GM18499 (cell line): ENCODE measurements around the gene LIMA1.
"Not testable (repeated sequence)": the region's sequence is repeated elsewhere in the genome, so short reads cannot be mapped to it uniquely, and the experiment has no call there.

Experiments used
- ATAC-seq: cut with Tn5 transposase; IDR thresholded peaks from one replicate; pipeline ENCODE4 v1.9.1; 2021; ENCODE audit warnings: moderate number of reproducible peaks; ENCODE audit not compliant: insufficient read depth, unreplicated experiment

Gene LIMA1

DNA sequence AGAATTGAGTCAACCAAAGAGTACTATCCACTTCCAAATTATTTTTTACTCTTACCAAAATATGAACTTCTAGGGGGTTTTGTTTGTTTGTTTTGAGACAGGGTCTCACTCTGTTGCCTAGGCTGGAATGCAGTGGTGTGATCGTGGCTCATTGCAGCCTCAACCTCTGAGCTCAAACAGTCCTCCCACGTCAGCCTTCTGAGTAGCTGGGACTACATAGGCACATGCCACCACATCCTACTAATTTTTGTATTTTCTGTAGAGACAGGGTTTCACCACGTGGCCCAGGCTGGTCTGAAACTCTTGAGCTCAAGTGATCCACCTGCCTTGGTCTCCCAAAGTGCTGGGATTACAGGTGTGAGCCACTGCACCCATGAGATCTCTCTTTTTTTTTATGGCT, 7.4 kb upstream of the LIMA1 start:
- not testable (repeated sequence) for ATAC-seq

- ATAC-seq, result no peak
These were observed 4.0 kb upstream of the LIMA1 start for GRCh38 chr12:50287271-50287670.

GRCh38 chr12:50285253-50285652, 1.9 kb upstream of the LIMA1 start:
- no peak for ATAC-seq

GRCh38 chr12:50282721-50283228, 545 bp downstream of the LIMA1 start:
- no peak for ATAC-seq

GRCh38 chr12:50279501-50279900, 3.8 kb downstream of the LIMA1 start:
- ATAC-seq, result no peak

DNA sequence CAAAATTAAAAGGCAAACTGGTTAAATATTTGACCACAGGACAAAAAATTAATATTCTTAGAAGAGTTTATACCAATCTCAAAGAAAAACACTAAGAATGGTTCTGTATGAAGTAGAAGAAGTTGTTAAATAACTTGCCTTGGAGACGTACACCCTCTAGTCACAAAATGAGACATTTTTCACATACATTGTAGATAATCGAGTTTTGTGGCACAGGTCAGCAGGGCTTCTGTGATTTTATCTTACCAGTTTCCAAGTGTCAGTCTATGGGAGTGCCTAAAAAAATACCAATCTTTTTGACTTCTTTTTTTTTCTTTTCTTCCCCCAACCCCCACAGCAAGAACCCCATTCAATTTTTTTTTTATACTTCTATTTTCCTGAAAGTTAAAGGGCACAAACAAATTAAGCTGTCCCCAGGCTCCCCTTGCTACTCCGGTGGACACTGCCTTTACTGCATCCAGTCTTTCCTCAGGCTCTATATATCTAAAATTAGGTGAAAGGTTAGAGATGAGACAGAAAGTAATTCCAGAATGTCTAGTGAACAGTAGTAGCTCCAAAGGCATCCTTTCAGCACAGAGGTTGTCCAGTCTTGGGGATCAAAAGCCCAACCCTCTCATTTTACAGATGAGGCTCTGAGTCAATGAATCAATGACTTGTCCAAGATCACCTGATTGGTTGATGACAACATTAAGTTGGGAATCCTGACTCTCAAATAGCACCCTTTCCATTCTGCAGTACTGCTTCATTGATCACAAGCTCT, 6.2 kb downstream of the LIMA1 start:
- ATAC-seq, result no peak

DNA sequence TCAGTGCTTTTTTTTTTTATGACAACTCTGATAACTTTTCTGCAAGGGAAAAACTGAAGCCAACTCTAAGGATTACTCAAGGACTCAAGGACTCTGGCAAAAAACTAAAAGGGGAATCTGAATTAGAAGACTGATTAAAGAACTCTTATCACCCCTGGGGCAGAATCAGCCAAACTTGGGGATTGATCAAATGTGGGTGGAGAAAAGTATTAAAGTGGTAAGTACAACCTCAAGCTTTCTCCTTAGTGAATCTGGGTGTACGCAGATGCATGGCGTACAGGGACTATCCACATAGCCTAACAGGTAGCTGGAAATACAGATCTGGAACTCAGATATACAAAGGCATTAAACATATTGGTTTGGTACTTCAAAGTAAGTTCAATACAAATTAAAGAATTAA, 7.3 kb downstream of the LIMA1 start:
- ATAC-seq, result no peak

GRCh38 chr12:50275556-50275955, 7.8 kb downstream of the LIMA1 start:
- ATAC-seq, result no peak

- ATAC-seq, result not testable (repeated sequence)
These were observed 8.2 kb downstream of the LIMA1 start for GRCh38 chr12:50275127-50275526.

DNA sequence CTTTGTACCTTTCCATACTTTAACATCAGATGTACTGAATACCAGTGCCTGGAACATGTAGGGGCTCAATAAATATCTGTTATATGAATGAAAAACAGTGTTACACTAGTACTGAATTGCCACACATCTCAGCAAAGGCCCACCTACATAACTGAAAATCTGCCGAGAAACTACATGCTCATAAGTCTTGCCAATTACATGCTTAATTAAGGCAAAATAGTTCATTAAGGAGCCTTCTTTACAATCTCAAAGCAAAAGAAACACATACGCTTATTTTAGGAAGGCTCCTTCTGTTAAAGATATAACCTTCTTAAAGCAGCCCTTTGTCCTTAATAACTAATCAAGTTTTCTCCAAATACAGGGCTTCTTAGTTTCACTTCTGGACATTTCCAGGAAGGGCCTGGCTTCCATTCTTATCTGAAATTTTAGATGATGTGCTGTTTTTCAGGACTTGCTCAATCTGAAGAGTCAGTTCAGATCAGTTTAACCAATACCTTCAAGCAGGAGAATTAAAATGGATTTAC, 11.5 kb downstream of the LIMA1 start:
- ATAC-seq, result no peak

DNA sequence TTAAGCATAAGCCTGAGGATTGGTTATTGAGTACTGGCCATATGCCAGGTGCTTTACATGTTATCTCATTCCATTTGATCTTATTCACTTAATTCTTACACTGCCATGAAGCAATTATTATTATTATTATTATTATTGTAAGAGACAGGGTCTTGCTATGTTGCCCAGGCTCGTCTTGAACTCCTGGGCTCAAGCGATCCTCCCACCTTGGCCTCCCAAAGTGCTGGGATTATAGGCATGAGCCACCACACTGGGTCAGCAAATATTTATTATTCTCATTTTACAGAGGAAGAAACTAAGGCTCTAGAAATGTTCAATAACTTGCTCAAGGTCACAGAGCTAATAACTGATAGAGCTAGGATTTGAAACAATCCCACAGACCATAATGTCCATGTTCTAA, 14.8 kb downstream of the LIMA1 start:
- ATAC-seq, result no peak

- no peak for ATAC-seq
These were observed 17.4 kb downstream of the LIMA1 start for GRCh38 chr12:50265770-50266524.

- ATAC-seq, result no peak
These were observed 19.5 kb downstream of the LIMA1 start for GRCh38 chr12:50263832-50264231.

GRCh38 chr12:50261654-50262053, 21.7 kb downstream of the LIMA1 start:
- ATAC-seq, result no peak

DNA sequence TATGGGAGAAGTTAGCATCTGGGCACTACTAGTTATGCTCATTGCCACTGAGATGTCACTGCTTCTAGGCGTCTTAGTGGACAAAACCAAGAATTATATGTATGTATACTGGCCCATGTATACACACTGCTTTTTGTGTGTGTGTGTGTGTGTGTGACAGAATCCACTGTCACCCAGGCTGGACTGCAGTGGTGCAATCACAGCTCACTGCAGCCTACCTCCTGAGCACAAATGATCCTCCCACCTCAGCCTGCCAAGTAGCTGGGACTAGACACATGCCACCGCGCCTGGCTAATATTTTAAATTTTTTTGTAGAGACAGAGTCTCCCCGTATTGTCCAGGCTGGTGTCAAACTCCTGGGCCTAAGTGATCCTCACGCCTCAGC, 25.2 kb downstream of the LIMA1 start:
- no peak for ATAC-seq

DNA sequence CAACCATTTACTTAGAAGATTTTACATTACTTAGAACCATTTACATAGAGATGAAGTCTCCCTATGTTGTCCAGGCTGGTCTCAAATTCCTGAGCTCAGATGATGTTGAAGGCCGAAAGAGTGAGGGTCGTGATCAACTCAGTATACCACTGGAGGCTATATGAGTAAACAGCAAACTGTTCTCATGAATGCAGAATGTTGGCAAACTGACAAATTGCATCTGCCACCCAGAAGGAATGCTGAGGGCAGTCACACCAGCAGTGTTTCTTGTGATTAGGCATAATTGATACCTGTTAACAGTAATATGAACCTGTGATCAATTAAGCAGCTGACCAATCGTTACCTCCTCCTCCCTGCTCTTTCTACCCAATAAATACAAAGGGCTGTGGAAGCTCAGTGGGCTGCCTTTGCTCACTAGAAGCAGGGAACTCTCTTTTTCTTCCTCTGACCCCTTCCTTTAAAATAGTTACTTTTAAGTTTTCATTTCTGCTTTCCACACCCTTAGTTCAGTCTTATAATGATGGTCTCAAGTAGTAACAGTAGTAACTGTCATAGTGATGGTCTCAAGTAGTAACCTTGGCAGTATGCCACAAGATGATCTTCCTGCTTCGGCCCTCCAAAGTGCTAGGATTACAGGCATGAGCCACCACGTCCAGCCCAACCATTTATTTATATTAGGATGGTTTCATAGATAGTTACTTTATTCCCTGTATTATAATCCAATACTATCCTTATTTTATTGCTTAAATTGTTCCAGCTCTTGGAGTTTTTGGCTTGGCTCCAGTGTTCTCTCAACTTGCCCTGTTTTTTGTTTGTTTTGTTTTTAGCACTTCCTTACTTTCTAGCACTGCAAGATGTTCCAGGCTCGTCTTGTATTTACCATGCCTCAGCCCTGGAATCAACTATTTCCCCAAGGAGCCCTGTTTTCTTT, 25.8 kb downstream of the LIMA1 start:
- ATAC-seq, result no peak

DNA sequence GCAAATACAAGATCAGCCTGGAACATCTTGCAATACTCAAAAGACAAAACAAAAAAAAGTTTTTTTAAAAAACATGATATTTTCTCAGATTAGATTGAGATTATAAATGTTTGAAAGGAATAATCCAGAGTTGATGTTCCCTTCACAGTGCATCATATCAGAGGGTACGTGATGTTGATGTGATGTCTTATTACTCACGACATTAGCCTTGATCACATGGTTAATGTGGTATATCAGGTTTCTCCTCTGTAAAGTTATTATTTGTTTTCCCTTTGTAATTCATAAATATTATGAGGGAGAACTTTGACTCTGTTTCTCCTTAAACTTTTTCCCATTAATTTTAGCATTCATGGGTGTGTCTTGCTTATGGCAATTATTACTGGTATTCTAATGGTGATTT, 26.6 kb downstream of the LIMA1 start:
- no peak for ATAC-seq

GRCh38 chr12:50252977-50253602, 30.2 kb downstream of the LIMA1 start:
- ATAC-seq, result no peak

- no peak for ATAC-seq
These were observed 31.6 kb downstream of the LIMA1 start for GRCh38 chr12:50251619-50252252.
